Gastrocnemius medialis (tissue), 4 donors: Measurements from ENCODE around the gene ACTC1. TPM values are rescaled to one million over a fixed set of nuclear protein-coding genes. Genes with fewer than 3 reads are reported as not detected.
"Not testable (repeated sequence)": the region's sequence is repeated elsewhere in the genome, so short reads cannot be mapped to it uniquely, and the experiment has no call there.

ENCODE experiments used
- ATAC-seq, 2 donors: fragments of 150-250 bp; one replicate each; pipeline ENCODE4 v1.9.1; 2016
- DNase-seq, 2 donors: peaks; one replicate each; pipeline ENCODE4 v3.0.0-alpha.2; 2019
- H3K27ac ChIP-seq, 4 donors: fragments of 200-600 bp; sonication (generic); 1 replicate in 1 of 4; 2 replicates in 3 of 4; pipeline ENCODE4 v1.5.1; 2016 to 2018; ENCODE audit warnings: mild to moderate bottlenecking in 2 of 4, moderate library complexity in 1 of 4
- H3K27me3 ChIP-seq, 3 donors: fragments of 200-600 bp; sonication (generic) in 2 of 3; 1 replicate in 1 of 3; 2 replicates in 2 of 3; pipeline versions ENCODE4 v1.5.1 to v1.6.0; 2016 to 2019; ENCODE audit warnings: mild to moderate bottlenecking in 1 of 3, moderate library complexity in 1 of 3
- H3K36me3 ChIP-seq, 2 donors: fragments of 200-600 bp; sonication (generic) in 1 of 2; one replicate each; pipeline ENCODE4 v1.5.1; 2017 to 2018
- H3K4me1 ChIP-seq, 2 donors: fragments of 200-600 bp; sonication (generic) in 1 of 2; one replicate each; pipeline ENCODE4 v1.5.1; 2016 to 2017; ENCODE audit warnings: mild to moderate bottlenecking in 2 of 2
- H3K4me3 ChIP-seq, 4 donors: fragments of 200-600 bp; sonication (generic) in 3 of 4; 1 replicate in 1 of 4; 2 replicates in 3 of 4; pipeline ENCODE4 v1.5.1; 2016 to 2019; ENCODE audit warnings: mild to moderate bottlenecking in 2 of 4
- H3K9me3 ChIP-seq, 3 donors: fragments of 200-600 bp; sonication (generic) in 2 of 3; 1 replicate in 1 of 3; 2 replicates in 2 of 3; pipeline ENCODE4 v1.5.1; 2016 to 2019
- POLR2A ChIP-seq, 2 donors: fragments of 450-650 bp; IDR thresholded peaks; one replicate each; pipeline ENCODE4 v1.6.1; 2017; ENCODE audit warnings: antibody characterized with exemption in 2 of 2, mild to moderate bottlenecking in 2 of 2, moderate library complexity in 2 of 2
- in situ Hi-C, 4 donors: fragments of 200-750 bp; cut with MboI; loops; one replicate each; pipeline versions ENCODE4 v1.15.0 to v1.8.0; 2017; ENCODE audit warnings: low sequenced_read_pairs in 4 of 4
- intact Hi-C: fragments of 100-400 bp; cut with DNase I; formaldehyde crosslinking; loops from one replicate; pipeline ENCODE4 v1.15.1; 2023; ENCODE audit warnings: low total_unique reads
- total RNA-seq, 4 donors: library from RNA; depleted of rRNA; stranded (reverse); fragments of >200 nt; gene quantifications; one replicate each; pipeline versions ENCODE4 v1.1.0 to v1.2.3, GENCODE V29; 2016
- TF ChIP-seq, protein P1 (sequence below), 5 experiments: fragments of 450-650 bp in 3 of 5; fragments of 200-600 bp in 2 of 5; sonication (generic) in 2 of 5; IDR thresholded peaks in 4 of 5; conservative IDR thresholded peaks in 1 of 5; 1 replicate in 4 of 5; 2 replicates in 1 of 5; pipeline ENCODE4 v1.5.1; 2016 to 2019; ENCODE audit warnings: antibody characterized with exemption in 5 of 5, mild to moderate bottlenecking in 3 of 5, moderate library complexity in 3 of 5

The ACTC1 gene
- total RNA-seq, 4 donors from 2014 or later = 5.6 to 449 (median 78.0) TPM

- Histone ChIP-seq H3K27ac (no peak overlapping the region), H3K27me3 (peaks cover 0 to 2% (median 0%) of the 10 kb centered on the region in 3 donors), H3K36me3 (no peaks in the 10 kb centered on the region), H3K4me1 (peaks cover 0 to 8% of the 10 kb centered on the region in 2 donors), H3K9me3 (no peaks in the 10 kb centered on the region), H3K4me3 (no peak overlapping the region)
- intact Hi-C loops (loop anchor here (5.0 kb wide), 1 partner anchor 96 kb away; no protein-coding TSS in a partner anchor), in situ Hi-C loops (no loop called here)
- DNase-seq = no peak
- TF ChIP-seq, protein P1, sequence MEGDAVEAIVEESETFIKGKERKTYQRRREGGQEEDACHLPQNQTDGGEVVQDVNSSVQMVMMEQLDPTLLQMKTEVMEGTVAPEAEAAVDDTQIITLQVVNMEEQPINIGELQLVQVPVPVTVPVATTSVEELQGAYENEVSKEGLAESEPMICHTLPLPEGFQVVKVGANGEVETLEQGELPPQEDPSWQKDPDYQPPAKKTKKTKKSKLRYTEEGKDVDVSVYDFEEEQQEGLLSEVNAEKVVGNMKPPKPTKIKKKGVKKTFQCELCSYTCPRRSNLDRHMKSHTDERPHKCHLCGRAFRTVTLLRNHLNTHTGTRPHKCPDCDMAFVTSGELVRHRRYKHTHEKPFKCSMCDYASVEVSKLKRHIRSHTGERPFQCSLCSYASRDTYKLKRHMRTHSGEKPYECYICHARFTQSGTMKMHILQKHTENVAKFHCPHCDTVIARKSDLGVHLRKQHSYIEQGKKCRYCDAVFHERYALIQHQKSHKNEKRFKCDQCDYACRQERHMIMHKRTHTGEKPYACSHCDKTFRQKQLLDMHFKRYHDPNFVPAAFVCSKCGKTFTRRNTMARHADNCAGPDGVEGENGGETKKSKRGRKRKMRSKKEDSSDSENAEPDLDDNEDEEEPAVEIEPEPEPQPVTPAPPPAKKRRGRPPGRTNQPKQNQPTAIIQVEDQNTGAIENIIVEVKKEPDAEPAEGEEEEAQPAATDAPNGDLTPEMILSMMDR (IDR thresholded peaks at IDR 0.05 in 4 of 5, conservative IDR thresholded peaks at IDR 0.05 in 1 of 5) = no peak
- no peak for TF ChIP-seq POLR2A (IDR thresholded peaks at IDR 0.05)
- ATAC-seq = no peak
Observed at GRCh38 chr15:34813446-34814190, 18.3 kb upstream of the ACTC1 start.

DNA sequence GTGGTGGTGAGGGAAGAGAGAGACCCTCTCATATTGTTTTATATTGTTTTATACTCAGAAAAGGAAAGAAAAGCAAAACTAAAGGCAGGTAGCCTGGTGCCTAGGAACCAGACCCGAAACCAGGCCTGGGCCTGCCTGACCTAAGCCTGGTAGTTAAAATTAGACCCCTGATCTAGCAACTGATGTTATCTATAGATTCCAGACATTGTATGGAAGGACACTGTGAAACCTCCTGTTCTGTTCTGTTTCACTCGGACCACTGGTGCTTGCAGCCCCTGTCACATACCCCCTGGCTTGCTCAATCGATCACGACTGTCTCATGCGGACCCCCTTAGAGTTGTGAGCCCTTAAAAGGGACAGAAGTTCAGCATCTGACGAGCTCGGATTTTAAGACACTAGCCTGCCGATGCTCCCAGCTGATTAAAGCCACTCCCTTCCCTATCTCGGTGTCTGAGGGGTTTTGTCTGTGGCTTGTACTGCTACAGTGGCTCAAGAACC lies 17.6 kb upstream of the ACTC1 start:
- DNase-seq, H3K27me3 ChIP-seq, H3K4me3 ChIP-seq, H3K9me3 ChIP-seq, H3K36me3 ChIP-seq, ATAC-seq, H3K27ac ChIP-seq, in situ Hi-C loops, H3K4me1 ChIP-seq: not testable (repeated sequence)
- intact Hi-C loops = loop anchor here (5.0 kb wide), 1 partner anchor 96 kb away; no protein-coding TSS in a partner anchor

GRCh38 chr15:34812369-34812768 lies 17.0 kb upstream of the ACTC1 start:
- DNase-seq = no peak
- no peaks in the 10 kb centered on the region for H3K9me3 ChIP-seq
- peaks cover 0 to 2% (median 0%) of the 10 kb centered on the region in 3 donors for H3K27me3 ChIP-seq
- intact Hi-C loops = loop anchor here (5.0 kb wide), 1 partner anchor 95 kb away; no protein-coding TSS in a partner anchor
- no peaks in the 10 kb centered on the region for H3K36me3 ChIP-seq
- no peak for TF ChIP-seq POLR2A (IDR thresholded peaks at IDR 0.05)
- TF ChIP-seq, protein P1 (IDR thresholded peaks at IDR 0.05 in 4 of 5, conservative IDR thresholded peaks at IDR 0.05 in 1 of 5) = no peak
- no peak for ATAC-seq
- H3K27ac ChIP-seq = no peak overlapping the region
- in situ Hi-C loops = no loop called here
- peaks cover 0 to 8% of the 10 kb centered on the region in 2 donors for H3K4me1 ChIP-seq
- no peak overlapping the region for H3K4me3 ChIP-seq

- Histone ChIP-seq H3K36me3 (no peaks in the 10 kb centered on the region), H3K4me1 (peaks cover 0 to 8% of the 10 kb centered on the region in 2 donors), H3K27me3 (peaks cover 0 to 2% (median 0%) of the 10 kb centered on the region in 3 donors), H3K27ac (peak overlapping the region; percentile 53 to 76 (median 55)), H3K4me3 (no peak overlapping the region), H3K9me3 (no peaks in the 10 kb centered on the region)
- DNase-seq = peak in 1 of 2 donors; percentile 34
- in situ Hi-C loops (no loop called here), intact Hi-C loops (loop anchor here (5.0 kb wide), 1 partner anchor 93 kb away; no protein-coding TSS in a partner anchor)
- ATAC-seq = peak; percentile 74 to 85
- peak in 1 of 2 donors; percentile 12 for TF ChIP-seq POLR2A (IDR thresholded peaks at IDR 0.05)
- TF ChIP-seq, protein P1 (IDR thresholded peaks at IDR 0.05 in 4 of 5, conservative IDR thresholded peaks at IDR 0.05 in 1 of 5) = no peak
Observed at GRCh38 chr15:34810443-34811129, 15.2 kb upstream of the ACTC1 start.

GRCh38 chr15:34809186-34809585 lies 13.8 kb upstream of the ACTC1 start:
- no peaks in the 10 kb centered on the region for H3K9me3 ChIP-seq
- in situ Hi-C loops = no loop called here
- peak overlapping the region in 1 of 4 donors; percentile 76 for H3K27ac ChIP-seq
- ATAC-seq = no peak
- H3K27me3 ChIP-seq = no peaks in the 10 kb centered on the region
- H3K36me3 ChIP-seq = no peaks in the 10 kb centered on the region
- no peak for TF ChIP-seq POLR2A (IDR thresholded peaks at IDR 0.05)
- TF ChIP-seq, protein P1 (IDR thresholded peaks at IDR 0.05 in 4 of 5, conservative IDR thresholded peaks at IDR 0.05 in 1 of 5) = no peak
- H3K4me3 ChIP-seq = no peak overlapping the region
- peaks cover 0 to 8% of the 10 kb centered on the region in 2 donors for H3K4me1 ChIP-seq
- DNase-seq = no peak
- intact Hi-C loops = no loop called here
